Adipose tissue (tissue), 3 donors: Measurements from ENCODE around the gene CACNA1S. TPM values are rescaled to one million over a fixed set of nuclear protein-coding genes. Genes with fewer than 3 reads are reported as not detected.

Experiments
- H3K27ac ChIP-seq: one replicate; pipeline ENCODE4 v1.5.1; 2013; ENCODE audit warnings: low read depth, low read length
- WGBS, 3 donors: extraction: QIAGEN DNeasy Blood & Tissue Kit; methylation state at CpG; one replicate each; pipeline ENCODE4 v1.1.7; 2013; 5-methylcytosine and 5-hydroxymethylcytosine counted together
- polyA plus RNA-seq, 3 donors: library from polyadenylated mRNA; stranded (reverse); fragments of 200-250 nt; gene quantifications; one replicate each; pipeline ENCODE4 v1.2.3, GENCODE V29; 2013
- donor health status: healthy with polysubstance abuse.
- donor health status: Bipolar disorder and iron deficiency.
- donor health status: healthy.

Gene CACNA1S
- polyA plus RNA-seq, 3 donors: under 0.01 to 0.02 TPM; not detected in 1

GRCh38 chr1:201142011-201142848 is 30.0 kb upstream of the CACNA1S start:
- H3K27ac ChIP-seq: no peak overlapping the region
- WGBS, 3 donors: 76 to 88% (median 80%) methylated on average over 16 of the region's 16 CpGs

DNA sequence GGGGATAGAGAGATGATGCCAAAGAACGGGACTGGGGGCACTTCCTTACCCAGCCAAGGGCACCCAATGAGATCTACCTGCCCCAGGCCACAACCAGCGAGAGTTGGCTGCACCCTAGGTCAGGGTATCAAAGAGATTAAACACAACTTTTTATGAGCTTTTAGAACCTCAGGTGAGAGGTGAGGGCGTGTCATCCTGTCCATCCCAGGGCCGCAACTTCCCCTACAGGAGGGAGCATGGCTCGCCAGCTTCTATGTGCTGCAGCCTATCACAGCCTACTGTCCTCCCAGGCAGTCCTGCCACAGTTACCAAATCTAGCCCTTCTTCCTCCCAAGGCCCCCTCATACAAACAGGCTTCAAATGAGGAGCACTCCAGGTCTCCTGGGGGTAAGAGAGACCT is 29.2 kb upstream of the CACNA1S start:
- no peak overlapping the region for H3K27ac ChIP-seq
- WGBS, 3 donors: 91 to 95% (median 94%) methylated on average over 5 of the region's 5 CpGs

GRCh38 chr1:201140941-201141260 is 28.7 kb upstream of the CACNA1S start:
- WGBS, 3 donors: 94 to 95% (median 95%) methylated on average over 8 of the region's 8 CpGs
- H3K27ac ChIP-seq: no peak overlapping the region

DNA sequence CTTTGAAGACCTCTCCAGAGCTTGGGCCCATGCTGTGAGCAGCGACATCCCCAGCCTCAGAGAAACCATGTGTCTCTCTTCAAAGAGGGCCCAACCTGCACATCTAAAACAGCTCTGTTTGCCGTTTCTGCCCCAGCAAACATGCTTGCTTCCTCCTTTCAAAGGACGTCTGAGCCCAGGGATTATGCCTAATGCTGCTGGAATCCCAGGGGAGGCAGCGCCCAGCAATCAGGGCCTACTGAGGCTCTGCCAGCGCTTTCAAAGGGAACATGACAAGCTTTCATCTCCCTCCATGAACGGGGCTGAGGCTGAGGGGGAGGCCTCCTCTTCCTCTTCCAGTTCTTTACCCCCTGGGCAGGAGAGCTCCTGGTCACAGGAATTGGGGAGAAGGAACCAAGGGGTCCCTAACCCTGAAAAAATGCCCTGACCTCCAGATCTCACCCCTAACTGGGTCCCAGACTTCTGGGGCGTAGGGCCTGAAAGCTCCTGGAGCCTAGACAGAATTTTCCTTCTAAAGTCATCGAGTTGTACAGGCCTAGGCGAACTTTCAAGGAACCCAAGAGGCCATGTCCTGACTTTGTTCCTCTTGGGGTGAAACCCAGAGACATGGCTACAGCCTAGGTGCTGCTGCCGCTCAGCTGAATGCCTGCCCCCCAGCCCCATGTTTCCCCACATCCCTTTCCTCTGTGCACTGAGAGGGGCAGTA is 28.2 kb upstream of the CACNA1S start:
- 82 to 88% (median 85%) methylated on average over 10 of the region's 10 CpGs for WGBS, 3 donors
- no peak overlapping the region for H3K27ac ChIP-seq

DNA sequence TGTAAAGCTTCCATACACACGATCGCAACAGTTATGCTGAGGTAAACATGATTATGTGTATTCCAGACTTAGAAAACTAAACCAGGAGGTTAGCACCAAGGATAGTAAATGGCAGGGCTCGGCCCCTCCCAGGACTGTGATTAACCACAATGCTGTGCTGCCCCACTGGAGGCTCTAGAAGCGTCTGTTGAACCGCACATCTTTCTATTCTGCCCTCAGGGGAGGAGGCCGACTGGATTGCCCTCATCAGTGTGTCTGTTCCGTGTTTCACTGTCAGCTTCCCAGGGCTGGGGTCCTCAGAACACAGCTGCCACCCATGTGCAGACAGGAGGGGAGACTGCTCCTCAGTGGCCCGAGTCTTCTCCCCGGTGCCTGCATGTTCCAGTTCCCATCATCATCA is 27.5 kb upstream of the CACNA1S start:
- H3K27ac ChIP-seq: no peak overlapping the region
- 89 to 95% (median 93%) methylated on average over 9 of the region's 9 CpGs for WGBS, 3 donors

DNA sequence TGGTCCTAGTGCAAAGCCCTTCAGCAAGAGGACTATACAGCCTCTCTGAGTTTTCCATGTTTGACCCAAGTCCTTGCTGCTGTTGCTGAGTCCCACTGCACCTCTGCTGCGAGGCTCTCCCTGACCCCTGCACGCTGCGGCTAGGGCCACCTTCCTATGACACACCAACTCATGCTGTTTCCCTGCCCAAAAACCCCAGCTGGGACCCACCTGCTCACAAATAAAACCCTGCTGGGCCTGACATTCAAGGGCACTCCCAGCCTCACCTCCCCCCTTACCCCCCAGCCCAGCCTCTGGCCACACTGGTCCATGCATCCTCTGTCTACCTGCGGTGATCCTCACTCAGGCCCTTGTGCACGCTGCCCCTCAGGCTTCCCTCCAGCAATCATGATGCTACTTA is 27.1 kb upstream of the CACNA1S start:
- WGBS, 3 donors: 97 to 99% (median 99%) methylated on average over 5 of the region's 5 CpGs

DNA sequence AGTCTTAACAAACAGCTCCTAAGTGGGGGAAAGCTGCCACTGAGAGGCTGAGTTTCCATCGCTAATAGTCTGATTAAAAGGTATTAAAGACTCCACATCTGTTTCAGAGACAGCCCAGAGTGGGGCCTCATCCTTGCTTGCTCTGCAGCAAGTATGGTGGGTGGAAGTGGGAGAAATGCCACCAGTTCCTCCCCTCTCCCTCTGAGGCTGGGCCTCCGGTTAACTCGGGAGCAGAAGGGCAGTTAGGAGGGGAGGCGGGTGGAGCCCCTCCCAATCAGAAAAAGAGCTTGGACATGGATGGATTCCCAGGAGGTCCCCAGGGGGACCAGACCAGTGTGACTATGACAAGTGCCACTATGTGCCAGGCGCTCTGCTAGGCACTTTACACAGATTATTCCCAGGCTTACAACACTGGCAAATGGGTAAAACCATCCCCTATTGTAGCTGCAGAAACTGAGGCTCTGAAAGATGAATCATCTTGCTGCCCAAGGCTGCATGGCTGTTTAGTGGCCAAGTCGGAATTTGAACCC is 26.1 kb upstream of the CACNA1S start:
- WGBS, 3 donors: 73 to 81% (median 77%) methylated on average over 6 of the region's 6 CpGs
- no peak overlapping the region for H3K27ac ChIP-seq

More for the DNA sequence above, 27.1 kb upstream of the CACNA1S start:
- H3K27ac ChIP-seq: no peak overlapping the region

DNA sequence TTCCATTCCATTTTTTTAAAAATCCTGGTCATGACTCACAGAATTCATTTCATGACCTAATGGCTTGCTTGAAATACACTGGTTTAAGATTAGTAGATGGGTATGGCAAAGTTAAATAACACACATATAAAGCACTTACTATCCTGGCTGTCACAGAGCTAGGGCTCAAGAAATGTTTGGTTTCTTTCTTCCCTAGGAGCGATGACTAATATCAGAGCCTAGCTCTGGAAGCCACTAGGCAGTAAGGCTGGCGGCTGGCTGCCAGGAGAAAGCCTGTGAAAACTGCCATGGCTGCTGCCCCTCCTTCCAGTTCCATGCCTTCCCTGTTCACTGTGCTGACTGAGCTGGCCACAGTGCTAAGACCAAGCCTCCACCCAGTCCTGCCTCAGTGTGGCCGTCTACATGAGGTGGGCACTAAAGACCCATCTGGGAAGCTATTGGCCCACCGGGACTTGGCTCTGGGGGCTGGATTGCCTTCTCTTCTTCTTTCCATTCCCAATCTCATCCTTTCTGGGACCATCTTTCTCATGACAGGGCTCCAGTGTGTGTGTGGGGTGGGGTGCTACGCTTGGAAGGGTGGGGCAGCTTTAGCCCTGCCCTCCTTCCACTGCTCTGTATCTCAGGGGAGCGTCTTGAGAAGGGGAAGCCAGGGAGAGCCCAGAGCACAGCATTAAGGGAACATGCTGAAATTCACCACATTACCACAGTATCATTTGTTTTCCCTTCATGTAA is 25.5 kb upstream of the CACNA1S start:
- WGBS, 3 donors: 66 to 76% (median 68%) methylated on average over 6 of the region's 6 CpGs
- no peak overlapping the region for H3K27ac ChIP-seq

GRCh38 chr1:201137024-201137392 is 24.8 kb upstream of the CACNA1S start:
- no peak overlapping the region for H3K27ac ChIP-seq
- WGBS, 3 donors: 88 to 94% (median 91%) methylated on average over 7 of the region's 7 CpGs

- H3K27ac ChIP-seq: no peak overlapping the region
- 82 to 83% (median 82%) methylated on average over 8 of the region's 8 CpGs for WGBS, 3 donors
Measured at GRCh38 chr1:201136355-201137023, 24.3 kb upstream of the CACNA1S start.

DNA sequence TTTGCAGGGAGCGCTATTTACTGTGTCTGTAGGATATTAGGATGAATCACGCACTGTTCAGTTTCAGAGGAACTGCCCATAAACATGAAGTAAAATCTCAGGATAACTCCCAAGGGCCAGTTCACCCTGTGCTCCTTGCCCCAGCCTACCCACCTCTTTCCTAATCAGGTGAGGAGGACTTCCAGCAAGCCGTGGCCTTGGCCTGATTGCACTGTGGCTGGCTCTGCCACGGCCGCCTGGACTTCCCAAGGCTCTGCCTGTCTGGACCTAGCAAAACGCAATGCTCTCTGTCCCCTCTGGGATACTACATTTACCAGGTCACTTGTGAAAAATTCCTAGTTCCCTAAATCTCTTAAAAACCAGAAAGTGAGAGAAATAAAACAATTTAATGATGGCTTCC is 22.2 kb upstream of the CACNA1S start:
- 61 to 93% (median 91%) methylated on average over 6 of the region's 6 CpGs for WGBS, 3 donors
- H3K27ac ChIP-seq: no peak overlapping the region

GRCh38 chr1:201131398-201131797 is 19.2 kb upstream of the CACNA1S start:
- H3K27ac ChIP-seq: no peak overlapping the region

DNA sequence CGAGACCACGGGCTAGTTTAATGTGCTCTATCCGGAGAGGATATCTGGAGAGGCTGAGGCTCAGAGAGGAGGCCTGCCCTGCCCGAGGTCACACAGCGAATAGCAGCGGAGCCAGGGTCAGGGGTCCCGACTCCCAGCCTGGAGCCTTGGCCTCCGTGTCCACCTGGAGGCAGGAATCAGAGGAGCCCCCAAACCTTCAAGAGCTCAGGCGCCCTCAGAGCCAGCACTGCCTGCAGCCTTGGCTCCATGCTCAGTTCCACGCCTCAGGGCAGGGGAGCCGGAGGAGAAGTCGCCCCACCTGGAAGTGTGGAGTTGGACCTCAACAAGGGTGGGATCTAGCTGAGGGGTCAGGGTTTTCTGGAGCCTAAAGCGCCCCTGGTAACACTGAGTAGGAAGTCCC is 16.7 kb upstream of the CACNA1S start:
- 95 to 96% (median 96%) methylated on average over 13 of the region's 13 CpGs for WGBS, 3 donors
- no peak overlapping the region for H3K27ac ChIP-seq

More at GRCh38 chr1:201131398-201131797, 19.2 kb upstream of the CACNA1S start:
- WGBS, 3 donors: 40 to 81% (median 76%) methylated on average over 4 of the region's 4 CpGs

GRCh38 chr1:201128476-201128875 is 16.2 kb upstream of the CACNA1S start:
- H3K27ac ChIP-seq: no peak overlapping the region
- WGBS, 3 donors: 52 to 91% (median 84%) methylated on average over 9 of the region's 9 CpGs

- WGBS, 3 donors: 44 to 93% (median 91%) methylated on average over 16 to 17 of the region's 17 CpGs
- no peak overlapping the region for H3K27ac ChIP-seq
Measured at GRCh38 chr1:201127755-201128455, 15.7 kb upstream of the CACNA1S start.

DNA sequence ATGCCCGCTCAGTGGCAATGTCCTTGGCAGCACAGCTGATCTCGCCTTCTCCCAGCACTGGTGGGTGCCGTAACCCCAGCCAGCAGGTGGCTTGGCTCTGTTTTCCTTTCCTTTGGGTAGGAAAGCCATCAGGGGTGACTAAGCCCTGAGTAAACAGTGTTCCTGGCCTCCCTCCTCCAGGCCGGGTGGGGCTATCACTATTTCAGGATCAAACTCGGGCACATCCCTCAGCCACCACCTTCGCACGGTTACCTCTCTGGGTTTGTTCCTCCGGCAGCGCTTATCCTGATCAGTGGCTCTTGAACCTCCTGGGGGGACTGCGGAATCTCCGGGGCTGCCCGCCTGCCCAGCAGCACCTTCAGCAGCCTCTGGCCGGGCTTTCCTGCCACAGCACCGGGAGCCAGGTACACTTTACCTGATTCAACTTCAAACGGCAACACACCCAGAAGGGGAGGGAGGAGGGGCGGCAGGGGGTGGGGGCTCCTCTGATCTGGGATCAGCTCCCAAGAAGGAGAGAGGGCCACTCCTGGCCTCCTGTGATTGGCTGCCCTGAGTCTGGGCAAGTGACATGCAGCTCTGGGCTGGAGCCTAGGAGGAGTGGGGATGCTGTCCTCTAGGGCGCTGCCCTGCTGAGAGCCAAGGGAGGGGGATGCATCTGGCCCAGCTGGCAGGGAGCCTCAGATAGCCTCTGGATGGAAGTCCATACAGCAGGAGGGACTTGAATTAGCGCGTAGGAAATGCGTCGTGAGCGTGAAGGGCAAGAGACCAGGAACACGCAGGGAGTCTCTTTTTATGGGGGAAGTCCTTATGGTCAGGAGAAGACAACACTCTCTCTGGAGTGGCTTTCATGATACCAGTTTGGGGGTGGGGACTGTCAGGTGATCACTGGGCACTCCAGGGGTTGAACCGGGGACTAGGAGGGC is 14.9 kb upstream of the CACNA1S start, which contains the start of gene ASCL5:
TSS of gene ASCL5 (minus strand) at position 353 of the 923 bp plus-strand sequence. CDS start 11,812 bp downstream, outside the sequence.
- 29 to 84% (median 80%) methylated on average over 23 to 24 of the region's 24 CpGs for WGBS, 3 donors

GRCh38 chr1:201126463-201126831 is 14.2 kb upstream of the CACNA1S start:
- 34 to 82% (median 74%) methylated on average over 3 of the region's 3 CpGs for WGBS, 3 donors
- H3K27ac ChIP-seq: no peak overlapping the region

More for the DNA sequence above, 14.9 kb upstream of the CACNA1S start, which contains the start of gene ASCL5:
- no peak within 1 kb of the TSS for H3K27ac ChIP-seq
